GM21786 (cell line): Measurements from ENCODE around the gene TTC9.

Experiments used
- ATAC-seq: cut with Tn5 transposase; IDR thresholded peaks from one replicate; pipeline ENCODE4 v1.9.1; 2021; ENCODE audit not compliant: unreplicated experiment

Gene TTC9

DNA sequence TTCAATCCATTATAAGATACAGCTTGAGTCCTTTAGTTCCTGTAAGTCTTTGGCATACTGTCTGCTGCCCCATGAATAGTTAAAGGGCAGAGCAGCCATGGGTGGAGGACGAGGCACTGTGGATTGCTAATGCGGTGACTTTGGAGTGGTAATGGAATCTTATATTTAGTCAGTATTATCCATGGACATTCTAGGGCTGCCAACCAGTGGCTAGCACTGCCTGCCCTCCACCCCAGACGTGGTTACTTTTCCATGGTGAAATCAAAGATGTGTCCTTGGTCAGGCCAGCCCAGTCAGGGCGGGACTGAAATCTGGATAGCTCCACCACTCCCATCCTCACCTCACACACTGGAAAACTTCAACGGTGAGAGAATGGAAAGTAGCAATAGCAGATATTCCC is 2.3 kb downstream of the TTC9 start:
- ATAC-seq, result no peak

DNA sequence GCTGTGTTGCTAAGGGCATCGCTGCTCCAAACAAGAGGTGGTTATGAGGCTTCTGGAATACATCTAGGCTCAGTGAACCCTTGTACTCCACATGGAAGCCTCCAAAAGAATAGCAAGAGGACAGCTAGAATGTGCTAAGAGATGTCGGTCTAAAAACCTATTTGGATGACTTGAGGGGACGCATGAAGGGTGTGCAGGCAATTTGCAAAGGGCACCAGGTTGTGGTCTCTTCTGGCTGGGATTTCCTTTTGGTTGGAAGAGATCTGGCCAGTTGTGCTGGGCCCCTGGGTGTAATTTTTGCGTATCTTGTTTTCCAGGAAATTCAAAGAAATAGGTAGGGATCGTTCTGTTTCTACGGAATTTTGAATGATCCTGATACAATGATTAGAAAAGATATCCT is 4.2 kb downstream of the TTC9 start:
- no peak for ATAC-seq

DNA sequence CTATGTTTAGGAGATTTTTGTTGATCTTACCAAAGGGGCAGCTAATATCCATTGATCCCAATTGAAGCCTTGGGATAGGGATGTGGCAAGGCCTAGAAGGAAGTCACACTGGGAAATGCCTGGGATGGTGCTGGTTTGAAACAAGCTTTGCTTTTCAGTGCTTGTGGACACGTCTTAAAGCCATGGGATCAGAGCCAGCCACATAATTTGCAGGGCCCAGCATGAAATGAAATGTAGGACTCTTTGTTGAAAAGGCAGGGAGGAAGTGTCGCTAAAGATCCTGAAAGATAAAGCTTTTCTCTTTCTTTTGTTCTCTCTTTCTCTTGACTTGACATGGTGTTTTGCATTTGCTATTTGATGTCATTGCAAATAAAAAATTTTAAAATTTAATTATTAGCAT is 5.0 kb downstream of the TTC9 start:
- no peak for ATAC-seq

DNA sequence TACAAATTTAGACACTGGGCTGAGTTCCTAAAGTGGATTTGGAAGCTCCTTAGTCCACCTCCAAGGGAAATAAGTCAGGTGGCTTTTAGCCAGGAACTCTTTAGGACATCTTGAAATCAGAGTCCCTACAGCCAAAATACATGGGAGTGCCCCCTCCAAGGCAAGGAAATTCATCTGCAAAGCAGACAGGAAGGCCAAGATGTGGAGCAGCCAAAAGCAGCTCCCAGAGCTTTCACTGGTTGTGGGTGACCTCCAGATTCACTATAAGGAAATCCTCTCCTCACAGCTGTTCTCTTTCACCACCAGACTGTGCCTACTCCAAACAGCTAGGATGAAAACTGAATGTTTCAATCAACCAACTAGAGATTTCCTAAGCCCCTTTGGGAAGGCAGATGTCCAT is 6.6 kb downstream of the TTC9 start:
- ATAC-seq, result no peak

DNA sequence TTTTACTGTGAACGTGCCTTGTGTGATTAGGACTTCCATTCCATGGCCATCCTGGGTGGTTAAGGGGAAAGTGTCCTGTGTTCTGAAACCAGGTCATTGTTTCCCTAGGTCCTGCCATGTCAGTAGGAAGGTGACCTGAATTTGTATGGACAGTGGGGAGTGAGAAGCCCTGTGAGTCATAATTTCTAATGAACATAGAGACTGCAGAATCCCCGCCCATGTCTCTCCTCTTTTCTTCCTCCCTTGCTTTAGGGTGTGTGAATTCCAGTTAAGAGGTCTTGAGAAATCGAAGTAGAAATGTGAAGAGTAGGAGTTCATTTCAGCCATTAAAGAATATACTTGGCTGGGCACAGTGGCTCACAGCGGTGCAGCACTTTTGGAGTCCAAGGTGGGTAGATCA is 8.1 kb downstream of the TTC9 start:
- no peak for ATAC-seq

DNA sequence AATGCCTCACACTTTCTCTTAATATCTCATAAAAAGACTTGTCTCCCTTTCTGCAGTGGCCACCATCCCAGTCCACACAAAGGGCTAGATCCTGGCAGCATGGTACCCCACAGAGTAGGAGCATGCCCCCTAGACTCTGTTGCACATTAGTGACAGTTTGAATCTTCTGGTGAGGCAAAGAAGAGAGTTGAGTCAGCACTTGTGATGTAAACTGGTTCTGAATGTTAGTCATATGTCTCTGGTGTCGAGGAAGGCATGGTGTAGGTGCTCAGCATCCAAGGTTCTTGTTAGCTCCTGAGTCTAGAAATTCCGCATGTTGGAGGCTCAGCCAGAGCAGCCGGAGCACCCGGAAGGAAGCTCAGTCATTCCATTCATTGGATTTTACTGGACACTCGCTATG is 9.8 kb downstream of the TTC9 start:
- ATAC-seq, result no peak

DNA sequence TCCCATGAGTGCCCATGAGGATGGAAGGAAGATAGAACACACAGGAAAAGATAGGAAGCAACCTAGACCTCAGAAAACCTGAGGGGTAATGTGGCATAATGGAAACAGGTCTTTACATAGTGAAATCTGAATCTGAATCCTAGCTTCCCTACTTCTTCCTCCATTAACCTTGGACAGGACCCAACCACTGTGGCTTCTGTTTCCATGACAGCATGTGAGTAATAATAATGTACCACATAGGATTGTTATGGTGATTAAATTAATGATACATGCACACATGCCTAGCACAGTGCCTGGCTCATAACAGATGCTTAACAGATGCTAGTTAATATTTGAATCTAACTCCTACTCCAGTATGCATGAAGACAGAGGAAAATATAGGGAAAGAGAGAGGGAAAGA is 11.2 kb downstream of the TTC9 start:
- ATAC-seq, result no peak

DNA sequence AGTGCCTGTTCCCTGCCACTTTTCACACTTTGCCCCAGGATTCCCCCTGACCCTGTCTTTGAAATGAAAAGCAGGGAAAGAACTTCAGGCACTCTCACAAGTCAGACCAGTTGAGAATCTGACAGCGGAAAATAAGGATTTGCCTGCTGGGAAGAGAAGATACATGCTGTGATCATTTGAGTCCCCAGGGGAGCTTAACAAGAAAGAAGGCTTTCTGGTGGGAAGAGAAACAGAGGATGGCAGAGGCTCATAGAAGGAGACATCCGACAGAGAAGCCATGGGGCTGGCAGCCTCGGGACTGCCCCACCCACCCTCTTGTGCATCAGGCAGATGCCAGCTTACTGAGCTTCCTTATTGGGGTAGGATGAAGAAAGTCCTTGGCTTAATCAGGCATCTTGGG is 11.9 kb downstream of the TTC9 start:
- ATAC-seq, result no peak

DNA sequence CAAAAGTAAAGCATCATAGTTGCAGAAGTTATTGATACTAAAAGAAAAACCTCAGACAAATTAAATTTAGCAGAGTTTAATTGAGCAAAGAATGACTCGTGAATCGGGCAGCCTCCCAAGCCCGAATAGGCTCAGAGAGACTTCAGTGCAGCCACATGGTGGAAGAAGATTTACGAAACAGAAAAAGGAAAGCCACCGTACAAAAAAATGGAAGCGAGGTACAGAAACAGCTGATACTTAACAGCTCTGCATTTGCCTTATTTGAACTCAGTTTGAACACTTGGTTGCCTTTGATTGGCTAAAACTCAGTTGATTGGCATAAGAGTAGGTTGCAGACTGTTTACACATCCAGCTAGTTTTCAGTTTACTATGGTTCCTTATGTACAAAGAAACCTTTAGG is 12.9 kb downstream of the TTC9 start:
- ATAC-seq, result no peak

DNA sequence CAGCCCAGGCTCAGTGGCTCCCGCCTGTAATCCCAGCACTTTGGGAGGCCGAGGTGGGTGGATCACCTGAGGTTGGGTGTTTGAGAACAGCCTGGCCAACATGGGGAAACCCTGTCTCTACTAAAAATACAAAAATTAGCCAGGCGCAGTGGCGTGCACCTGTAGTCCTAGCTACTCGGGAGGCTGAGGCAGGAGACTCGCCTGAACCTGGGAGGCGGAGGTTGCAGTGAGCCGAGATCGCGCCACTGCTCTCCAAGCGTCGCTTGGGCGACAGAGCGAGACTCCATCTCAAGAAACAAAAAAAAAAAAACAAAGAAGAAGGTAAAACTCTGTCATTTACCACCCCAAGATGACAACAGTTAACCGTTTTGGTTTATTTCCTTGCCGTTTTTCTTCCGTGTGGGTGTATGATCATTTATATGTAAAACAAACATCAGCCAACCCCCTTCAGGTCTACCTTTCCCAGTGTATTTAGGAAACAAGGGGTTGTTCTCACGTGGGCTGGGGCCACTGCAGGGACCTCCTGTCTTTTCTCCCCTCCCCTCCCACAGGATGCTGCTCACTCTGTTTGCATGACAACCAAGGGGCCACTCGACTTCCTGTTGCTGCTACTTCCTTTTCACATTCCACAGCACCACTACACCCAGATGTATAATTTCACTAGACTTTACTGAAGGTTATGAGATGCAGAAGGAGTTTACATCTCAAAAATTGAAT is 13.6 kb downstream of the TTC9 start:
- peak; percentile 62 for ATAC-seq

DNA sequence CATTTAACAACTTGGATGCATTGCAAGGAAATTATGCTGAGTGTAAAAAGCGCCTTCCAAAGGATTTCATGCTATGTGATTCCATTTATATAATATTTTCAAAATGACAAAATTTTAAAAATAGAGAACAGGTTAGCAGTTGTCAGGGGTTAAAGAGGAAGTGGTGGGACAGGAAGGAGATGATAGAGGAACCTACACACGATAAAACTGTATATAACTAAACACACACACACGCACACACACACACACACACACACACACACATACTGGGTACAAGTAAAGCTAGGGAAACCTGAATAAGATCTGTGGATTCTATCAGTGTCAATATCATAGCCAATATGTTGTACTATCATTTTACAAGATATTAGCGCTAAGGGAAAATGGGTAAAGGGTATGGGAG is 17.2 kb downstream of the TTC9 start:
- no peak for ATAC-seq

DNA sequence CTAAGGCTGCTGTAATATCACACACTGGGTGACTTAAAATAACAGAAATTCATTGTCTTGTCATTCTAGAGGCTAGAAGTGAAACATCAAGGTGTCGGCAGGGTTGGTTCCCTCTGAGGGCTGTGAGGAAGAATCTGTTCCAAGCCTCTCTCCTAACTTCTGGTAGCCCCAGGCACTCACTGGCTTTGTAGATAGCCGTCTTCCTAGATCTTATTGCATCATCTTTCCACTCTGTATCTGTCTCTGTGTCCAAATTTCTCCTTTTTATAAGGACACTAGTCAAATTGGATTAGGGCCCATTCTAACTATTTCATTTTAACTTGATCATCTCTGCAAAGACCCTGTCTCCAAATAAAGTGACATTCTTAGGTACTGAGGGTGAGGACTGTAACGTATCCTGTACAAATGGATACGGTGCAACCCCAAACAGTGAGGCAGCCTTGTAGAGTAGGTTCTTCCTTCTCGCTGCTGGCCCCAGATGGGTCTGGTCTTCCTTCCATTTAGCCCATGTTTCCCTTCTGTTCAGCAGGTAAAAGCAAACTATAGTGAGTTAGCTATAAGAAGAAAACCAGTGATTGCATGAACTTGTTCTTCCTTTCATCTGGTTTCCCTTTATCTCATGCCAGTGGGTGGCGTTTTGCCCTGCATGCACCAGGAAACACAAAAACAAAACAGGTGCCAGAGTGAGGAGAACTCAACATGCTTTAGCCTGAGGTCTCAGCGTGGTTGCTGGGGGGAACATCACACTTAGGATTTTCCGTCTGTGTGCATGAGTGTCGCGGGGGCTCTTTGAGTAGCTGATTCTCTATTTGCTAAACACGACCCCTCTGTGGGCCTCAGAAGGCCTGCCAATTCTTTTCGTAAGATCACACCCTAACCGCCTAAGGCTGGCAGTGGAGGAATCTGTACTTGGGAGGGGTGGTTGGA is 19.5 kb downstream of the TTC9 start:
- ATAC-seq, result no peak

DNA sequence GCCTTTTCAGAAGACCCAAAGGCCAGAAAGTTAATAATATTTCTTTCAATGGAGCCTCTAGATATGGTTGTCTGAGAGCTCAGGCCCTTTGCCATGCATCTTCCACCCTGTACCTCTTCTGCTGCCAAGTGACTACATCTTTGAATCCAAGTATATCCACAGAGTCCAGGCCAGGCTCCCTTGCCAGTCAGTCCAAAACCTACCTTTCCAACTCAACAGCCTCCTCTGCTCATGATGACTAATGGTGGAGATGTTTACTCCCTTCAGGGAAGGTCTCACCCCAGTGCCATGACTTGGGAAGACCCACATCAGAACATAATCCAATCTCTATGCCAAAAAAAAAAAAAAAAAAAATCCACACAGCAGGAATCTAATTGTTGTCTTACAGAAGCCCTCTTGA is 20.4 kb downstream of the TTC9 start:
- no peak for ATAC-seq

DNA sequence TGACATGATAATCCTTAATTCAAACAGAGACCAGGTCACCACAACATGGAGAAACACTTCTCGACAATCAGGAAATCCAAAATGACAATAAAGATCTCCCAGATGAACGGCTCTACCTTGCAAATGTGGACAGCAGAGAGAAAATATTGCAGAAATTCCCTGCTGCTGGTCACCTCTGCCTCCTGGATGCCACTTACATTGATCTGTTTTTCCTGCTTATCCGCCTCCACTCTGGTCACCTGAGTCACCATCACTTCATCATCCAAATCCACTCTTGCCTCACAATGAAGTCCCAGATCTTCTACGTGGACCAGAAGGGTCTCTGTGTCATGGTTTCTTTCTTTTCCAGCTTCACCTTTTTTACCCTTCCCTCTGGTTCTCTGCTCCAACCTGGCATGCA is 21.1 kb downstream of the TTC9 start:
- no peak for ATAC-seq

DNA sequence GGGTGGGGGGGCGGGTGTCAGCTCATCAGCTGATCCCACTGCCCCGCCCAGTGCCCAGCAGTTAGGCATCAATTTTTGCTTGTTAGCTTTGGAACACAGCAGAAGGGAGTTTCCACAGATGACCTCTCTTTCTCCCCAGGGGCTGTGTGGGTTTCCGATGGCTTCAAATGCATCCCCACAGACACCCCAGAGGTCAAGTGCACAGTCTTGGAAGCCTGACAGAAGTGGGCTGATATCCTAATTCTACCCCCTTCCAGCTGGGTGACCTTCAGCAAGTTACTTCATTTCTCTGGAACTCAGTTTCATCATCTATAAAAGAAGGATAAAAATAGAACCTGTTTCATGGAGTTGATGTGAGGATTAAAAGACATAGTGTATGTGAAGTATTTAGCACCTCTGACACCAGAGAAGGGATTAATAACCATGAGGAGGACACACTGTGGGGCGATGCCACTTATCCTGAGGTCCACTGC is 22.0 kb downstream of the TTC9 start:
- peak; percentile 38 for ATAC-seq

DNA sequence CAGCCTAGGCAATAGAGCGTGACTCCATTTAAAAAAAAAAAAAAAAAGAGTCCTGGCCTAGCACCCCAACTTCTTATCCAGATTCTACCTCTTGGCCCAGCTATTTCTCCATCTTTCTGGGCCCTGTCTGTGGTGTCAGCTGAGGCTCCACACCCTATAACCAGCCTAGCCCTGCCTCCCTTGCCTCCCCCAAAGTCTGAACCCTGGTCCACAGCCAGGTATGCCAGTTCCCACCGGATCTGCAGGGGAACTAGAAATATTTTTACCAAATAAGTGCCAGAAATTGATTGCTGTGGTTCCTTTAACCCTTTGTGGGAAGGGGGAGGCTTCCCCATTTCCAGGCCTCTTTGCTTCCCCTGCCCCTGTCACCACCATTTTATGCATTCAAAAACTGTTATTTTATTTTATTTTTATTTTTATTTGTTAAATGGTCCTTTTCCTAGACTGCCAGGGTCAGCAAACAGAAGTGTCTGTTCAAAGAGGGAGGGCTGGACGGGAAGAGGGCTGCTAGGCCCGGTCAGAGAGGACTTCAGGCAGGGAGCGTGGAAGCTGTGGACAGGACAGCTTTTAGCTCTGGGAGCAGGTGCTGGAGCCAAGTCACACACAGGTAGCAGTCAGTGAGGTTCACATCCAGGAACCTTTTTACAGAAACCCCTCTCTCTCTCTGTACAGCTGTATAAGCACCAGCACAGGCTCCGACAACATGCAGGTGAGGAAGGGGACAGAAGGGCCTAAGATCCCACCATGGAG is 23.2 kb downstream of the TTC9 start:
- peak; percentile 2 for ATAC-seq

DNA sequence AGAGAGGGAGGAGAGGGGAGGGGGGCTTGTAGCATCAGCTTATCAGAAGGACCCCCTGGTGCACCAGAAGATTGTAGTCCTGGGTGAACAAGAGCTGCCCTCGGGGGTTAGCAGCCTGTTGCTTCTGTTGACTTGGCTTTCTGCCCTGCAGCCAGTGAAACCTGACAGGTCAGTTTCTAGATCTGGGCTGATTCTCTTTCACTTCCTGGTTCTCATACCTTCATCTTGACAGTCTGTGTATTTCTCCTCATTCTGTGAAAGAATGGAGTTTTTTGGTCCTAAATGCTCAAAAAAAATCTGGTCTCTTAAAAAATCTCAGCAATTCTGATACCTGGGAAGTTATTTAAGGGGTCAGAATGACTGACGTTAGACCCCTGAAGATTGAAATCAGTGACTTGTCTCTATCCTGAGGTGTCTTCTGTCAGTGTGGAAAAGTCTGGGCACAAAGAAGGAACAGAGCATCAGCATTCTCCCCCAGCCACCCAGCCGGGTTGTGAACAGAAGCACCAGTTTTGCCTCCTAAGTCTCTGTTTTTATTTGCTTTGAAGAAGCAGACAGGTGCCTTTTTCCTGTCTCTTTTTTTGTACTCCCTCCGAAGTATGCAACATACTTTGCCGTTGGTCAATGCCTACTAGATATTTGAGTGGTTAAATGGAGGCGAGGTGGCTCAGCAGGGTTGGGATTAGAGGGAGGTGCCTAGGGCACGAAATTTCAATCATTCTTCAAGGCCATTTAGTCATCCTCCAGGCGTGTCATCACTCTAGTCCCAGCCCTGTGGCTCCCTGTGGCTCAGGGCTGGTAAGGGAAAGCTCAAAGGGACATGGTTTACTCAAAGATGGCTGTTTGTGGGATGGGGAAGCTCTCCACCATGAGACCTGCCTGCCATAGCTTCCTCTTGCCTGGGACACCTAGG is 24.0 kb downstream of the TTC9 start:
- peak; percentile 37 for ATAC-seq

DNA sequence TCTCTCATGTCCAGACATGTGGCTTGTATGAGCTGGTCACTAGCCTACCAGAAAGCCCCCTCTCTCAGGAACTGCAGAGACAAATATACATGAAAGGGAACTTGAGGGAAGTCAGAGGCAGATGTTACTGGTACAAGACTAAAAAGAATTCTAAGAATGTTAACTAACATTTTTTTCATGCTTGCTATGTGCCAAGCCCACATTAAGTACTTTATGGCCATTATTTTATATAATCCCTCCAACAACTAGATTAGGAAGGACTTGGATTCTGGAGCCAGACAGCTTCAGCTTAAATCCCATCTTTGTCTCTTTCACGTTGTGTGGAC is 24.6 kb downstream of the TTC9 start:
- no peak for ATAC-seq

DNA sequence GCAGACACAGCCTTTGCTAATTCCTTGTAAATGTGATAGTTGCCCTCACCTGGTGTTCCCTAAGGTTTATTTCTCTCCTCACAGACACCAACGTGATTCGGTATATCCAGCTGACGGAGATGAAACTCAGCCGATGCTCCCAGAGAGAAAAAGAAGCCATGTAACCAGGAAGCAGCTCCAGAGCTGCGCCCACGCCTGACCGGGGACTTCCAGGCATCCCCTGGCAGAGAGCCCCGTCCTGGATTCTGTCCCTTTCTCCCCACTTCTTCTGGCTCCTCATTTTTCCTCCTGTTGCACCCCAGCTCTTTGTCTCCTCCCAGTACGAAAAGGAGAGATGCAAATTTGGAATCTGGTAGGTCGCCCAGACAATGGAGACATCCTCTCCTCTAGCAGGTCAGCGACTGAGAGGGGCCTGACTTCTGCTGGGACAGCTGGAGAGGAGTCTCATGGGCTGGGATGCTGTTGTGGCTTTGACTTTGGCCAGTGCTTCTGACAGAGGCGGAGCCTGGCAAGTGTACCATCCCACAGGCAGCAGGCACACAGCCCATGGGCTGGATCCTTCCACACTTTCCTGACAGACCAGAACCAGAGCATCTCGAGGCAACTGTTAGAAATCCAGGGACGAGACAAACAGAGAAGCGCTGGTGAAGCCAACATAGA is 29.4 kb downstream of the TTC9 start:
- ATAC-seq, result no peak
